Measurements from ENCODE around the gene NLE1. TPM values are rescaled to one million over a fixed set of nuclear protein-coding genes. Genes with fewer than 3 reads are reported as not detected.
"Not testable (repeated sequence)": the region's sequence is repeated elsewhere in the genome, so short reads cannot be mapped to it uniquely, and the experiment has no call there.

NLE1 gene
- polyA plus RNA-seq, 1 donor from 2014 or later: 30.8 TPM

DNA sequence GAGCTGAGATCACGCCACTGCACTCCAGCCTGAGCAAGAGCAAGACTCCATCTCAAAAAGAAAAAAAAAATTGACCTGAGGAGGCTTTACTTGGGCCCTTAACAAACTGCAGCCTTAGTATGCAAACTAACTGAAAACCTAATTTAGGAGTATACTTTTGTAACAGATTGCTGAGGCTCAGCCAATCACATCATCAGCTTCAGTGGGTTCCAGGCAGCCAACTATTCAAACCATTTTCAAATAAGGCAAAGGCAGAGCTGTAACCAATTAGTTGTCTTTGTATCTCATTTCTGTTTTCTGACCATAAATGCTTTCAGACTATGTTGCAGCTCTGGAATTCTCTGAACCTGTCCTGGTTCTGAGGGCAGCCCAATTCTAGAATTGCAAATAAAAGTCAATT is 46.4 kb downstream of the NLE1 start:
- Histone ChIP-seq H3K4me3 (ENCODE audit: low read length) (no peak overlapping the region), H3K27ac (ENCODE audit: low read length) (no peak overlapping the region), H2AFZ (ENCODE audit: low read depth, low read length) (no peak overlapping the region), H3K79me2 (replicated peaks; ENCODE audit: insufficient read depth, low read length) (no peaks in the 10 kb centered on the region), H3K9me2 (ENCODE audit: insufficient read depth, low read length) (no peaks in the 10 kb centered on the region), H3K9ac (ENCODE audit: low read length) (no peak overlapping the region), H3K9me3 (ENCODE audit: low read length) (no peaks in the 10 kb centered on the region), H3F3A (ENCODE audit: insufficient read depth, low read length, poor library complexity, severe bottlenecking) (no peaks in the 10 kb centered on the region), H3K4me2 (ENCODE audit: low read length) (no peak overlapping the region), H4K20me1 (ENCODE audit: insufficient read depth) (no peaks in the 10 kb centered on the region), H3K27me3 (ENCODE audit: insufficient read depth, low read depth, low read length) (no peaks in the 10 kb centered on the region), H3K36me3 (ENCODE audit: insufficient read depth, low read length) (no peaks in the 10 kb centered on the region)
- TF ChIP-seq CTCF (IDR thresholded peaks at IDR 0.05; ENCODE audit: poor library complexity, severe bottlenecking) (no peak), POLR2AphosphoS5 (IDR thresholded peaks at IDR 0.05) (no peak), SMC3 (conservative IDR thresholded peaks at IDR 0.05; ENCODE audit: poor library complexity) (no peak), MXI1 (conservative IDR thresholded peaks at IDR 0.05; ENCODE audit: poor library complexity, severe bottlenecking) (no peak), TAF1 (IDR thresholded peaks at IDR 0.05; ENCODE audit: low read depth) (no peak), EP300 (conservative IDR thresholded peaks at IDR 0.05; ENCODE audit: poor library complexity, severe bottlenecking) (no peak), RAD21 (conservative IDR thresholded peaks at IDR 0.05) (no peak), EZH2 (IDR thresholded peaks at IDR 0.05; ENCODE audit: borderline replicate concordance, insufficient read depth, low read length, poor library complexity, severe bottlenecking) (no peak), REST (IDR thresholded peaks at IDR 0.05; ENCODE audit: borderline replicate concordance) (no peak)

DNA sequence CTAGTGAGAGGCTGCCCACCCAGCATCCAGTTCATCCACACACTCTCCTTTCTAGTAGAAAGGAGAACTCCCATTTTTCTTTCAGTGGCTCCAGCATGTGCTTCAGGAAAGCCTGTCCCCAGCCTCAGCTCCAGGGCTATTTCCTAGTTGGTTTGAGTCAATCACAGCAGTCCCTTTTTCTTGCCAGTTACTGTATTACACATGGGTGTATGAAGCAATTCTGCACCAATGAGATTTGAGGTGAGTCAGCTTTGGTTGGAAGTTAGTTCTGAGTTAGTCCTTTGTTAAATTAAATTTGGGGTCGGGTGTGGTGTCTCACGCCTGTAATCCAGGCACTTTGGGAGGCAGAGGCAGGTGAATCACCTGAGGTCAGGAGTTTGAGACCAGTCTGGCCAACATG is 47.2 kb downstream of the NLE1 start:
- H3K9me2 ChIP-seq (ENCODE audit: insufficient read depth, low read length): no peaks in the 10 kb centered on the region
- H2AFZ ChIP-seq (ENCODE audit: low read depth, low read length): no peak overlapping the region
- H3K27me3 ChIP-seq (ENCODE audit: insufficient read depth, low read depth, low read length): no peaks in the 10 kb centered on the region
- H3F3A ChIP-seq (ENCODE audit: insufficient read depth, low read length, poor library complexity, severe bottlenecking): no peaks in the 10 kb centered on the region
- H4K20me1 ChIP-seq (ENCODE audit: insufficient read depth): no peaks in the 10 kb centered on the region
- H3K79me2 ChIP-seq (replicated peaks; ENCODE audit: insufficient read depth, low read length): no peaks in the 10 kb centered on the region
- no peak overlapping the region for H3K27ac ChIP-seq (ENCODE audit: low read length)
- no peaks in the 10 kb centered on the region for H3K36me3 ChIP-seq (ENCODE audit: insufficient read depth, low read length)
- H3K9me3 ChIP-seq (ENCODE audit: low read length): no peaks in the 10 kb centered on the region
- no peak overlapping the region for H3K4me3 ChIP-seq (ENCODE audit: low read length)
- H3K4me2 ChIP-seq (ENCODE audit: low read length): no peak overlapping the region
- TF ChIP-seq MXI1 (conservative IDR thresholded peaks at IDR 0.05; ENCODE audit: poor library complexity, severe bottlenecking) (no peak), SMC3 (conservative IDR thresholded peaks at IDR 0.05; ENCODE audit: poor library complexity) (no peak), EZH2 (IDR thresholded peaks at IDR 0.05; ENCODE audit: borderline replicate concordance, insufficient read depth, low read length, poor library complexity, severe bottlenecking) (no peak), CTCF (IDR thresholded peaks at IDR 0.05; ENCODE audit: poor library complexity, severe bottlenecking) (no peak), EP300 (conservative IDR thresholded peaks at IDR 0.05; ENCODE audit: poor library complexity, severe bottlenecking) (no peak), TAF1 (IDR thresholded peaks at IDR 0.05; ENCODE audit: low read depth) (no peak), RAD21 (conservative IDR thresholded peaks at IDR 0.05) (no peak)
- no peak overlapping the region for H3K9ac ChIP-seq (ENCODE audit: low read length)

GRCh38 chr17:35090707-35091106 is 51.4 kb downstream of the NLE1 start:
- not testable (repeated sequence) for H3K36me3 ChIP-seq (ENCODE audit: insufficient read depth, low read length); H3K9ac ChIP-seq (ENCODE audit: low read length); H3K27ac ChIP-seq (ENCODE audit: low read length); H3K27me3 ChIP-seq (ENCODE audit: insufficient read depth, low read depth, low read length); H2AFZ ChIP-seq (ENCODE audit: low read depth, low read length); H3K9me3 ChIP-seq (ENCODE audit: low read length); H4K20me1 ChIP-seq (ENCODE audit: insufficient read depth); H3K9me2 ChIP-seq (ENCODE audit: insufficient read depth, low read length); H3F3A ChIP-seq (ENCODE audit: insufficient read depth, low read length, poor library complexity, severe bottlenecking); H3K4me2 ChIP-seq (ENCODE audit: low read length); H3K4me3 ChIP-seq (ENCODE audit: low read length)
- peaks cover 12% of the 10 kb centered on the region for H3K79me2 ChIP-seq (replicated peaks; ENCODE audit: insufficient read depth, low read length)

Measured in neural cell (in vitro differentiated cells).